Measurements from ENCODE around the gene CPNE7.

GRCh38 chr16:89557690-89558490, 17.7 kb upstream of the CPNE7 start:
- TF ChIP-seq POLR2A (IDR thresholded peaks at IDR 0.05) (no peak), CTCF (IDR thresholded peaks at IDR 0.05) (no peak)
